ENCODE data around the gene CYP2C18.

GRCh38 chr10:94645285-94645684, 38.2 kb upstream of the CYP2C18 start:
- TF ChIP-seq, protein P1, sequence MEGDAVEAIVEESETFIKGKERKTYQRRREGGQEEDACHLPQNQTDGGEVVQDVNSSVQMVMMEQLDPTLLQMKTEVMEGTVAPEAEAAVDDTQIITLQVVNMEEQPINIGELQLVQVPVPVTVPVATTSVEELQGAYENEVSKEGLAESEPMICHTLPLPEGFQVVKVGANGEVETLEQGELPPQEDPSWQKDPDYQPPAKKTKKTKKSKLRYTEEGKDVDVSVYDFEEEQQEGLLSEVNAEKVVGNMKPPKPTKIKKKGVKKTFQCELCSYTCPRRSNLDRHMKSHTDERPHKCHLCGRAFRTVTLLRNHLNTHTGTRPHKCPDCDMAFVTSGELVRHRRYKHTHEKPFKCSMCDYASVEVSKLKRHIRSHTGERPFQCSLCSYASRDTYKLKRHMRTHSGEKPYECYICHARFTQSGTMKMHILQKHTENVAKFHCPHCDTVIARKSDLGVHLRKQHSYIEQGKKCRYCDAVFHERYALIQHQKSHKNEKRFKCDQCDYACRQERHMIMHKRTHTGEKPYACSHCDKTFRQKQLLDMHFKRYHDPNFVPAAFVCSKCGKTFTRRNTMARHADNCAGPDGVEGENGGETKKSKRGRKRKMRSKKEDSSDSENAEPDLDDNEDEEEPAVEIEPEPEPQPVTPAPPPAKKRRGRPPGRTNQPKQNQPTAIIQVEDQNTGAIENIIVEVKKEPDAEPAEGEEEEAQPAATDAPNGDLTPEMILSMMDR (IDR thresholded peaks at IDR 0.05; ENCODE audit: insufficient read depth, low read length, poor library complexity, severe bottlenecking), result no peak
- no peak for TF ChIP-seq EZH2phosphoT487 (conservative IDR thresholded peaks at IDR 0.05; ENCODE audit: low read length)

Measured in SU-DHL-6 (cell line).